IMR-90 (cell line): ENCODE data around the gene XCL1. TPM values are rescaled to one million over a fixed set of nuclear protein-coding genes. Genes with fewer than 3 reads are reported as not detected.

Source experiments
- ATAC-seq: fragments of 200-7000 bp; cut with Tn5 transposase; 2 replicates; pipeline ENCODE4 v1.9.1; 2020; ENCODE audit warnings: low read depth, mild to moderate bottlenecking, moderate library complexity
- BruUV-seq: library from RNA; stranded (reverse); fragments of 400-500 nt; replicated peaks from 2 replicates; lab custom pipeline; 2021; lab: Mats Ljungman, UMichigan
- CTCF ChIA-PET: fragments of 300-600 bp; formaldehyde crosslinking; extraction: SDS; loops from one replicate; lab custom pipeline; 2021; ENCODE audit warnings: antibody characterized with exemption; lab: Yijun Ruan, JAX
- POLR2A ChIA-PET: fragments of 300-600 bp; sonication (Branson Sonifier 250); formaldehyde crosslinking; loops from one replicate; lab custom pipeline; 2022; ENCODE audit warnings: antibody characterized with exemption; ENCODE audit not compliant: unreplicated experiment; lab: Charles Lee
- DNase-seq: peaks from one replicate; pipeline ENCODE4 v3.0.0; 2013
- H2AFZ ChIP-seq: replicated peaks from 2 replicates; pipeline ENCODE3; 2013; ENCODE audit warnings: low read length, mild to moderate bottlenecking; ENCODE audit not compliant: poor library complexity
- H2AK5ac ChIP-seq: 2 replicates; pipeline ENCODE4 v1.6.1; 2013; ENCODE audit warnings: low read depth, low read length, inconsistent platforms
- H2AK9ac ChIP-seq: replicated peaks from 2 replicates; pipeline ENCODE3; 2013; ENCODE audit warnings: mild to moderate bottlenecking, low read depth, low read length, moderate library complexity; ENCODE audit not compliant: poor library complexity
- H2BK120ac ChIP-seq: 2 replicates; pipeline ENCODE4 v1.6.1; 2013; ENCODE audit warnings: low read depth, low read length, inconsistent platforms
- H2BK15ac ChIP-seq: 3 replicates; pipeline ENCODE4 v1.6.1; 2013; ENCODE audit warnings: low read depth, low read length, inconsistent platforms
- H2BK20ac ChIP-seq: 2 replicates; pipeline ENCODE4 v1.6.1; 2013; ENCODE audit warnings: low read depth, mild to moderate bottlenecking, inconsistent platforms, low read length, moderate library complexity
- H2BK5ac ChIP-seq: 2 replicates; pipeline ENCODE4 v1.6.1; 2013; ENCODE audit warnings: mild to moderate bottlenecking, low read depth, low read length, inconsistent platforms; ENCODE audit not compliant: poor library complexity, severe bottlenecking
- H3K14ac ChIP-seq: replicated peaks from 2 replicates; pipeline ENCODE4 v1.6.1; 2013; ENCODE audit warnings: low read depth, low read length, inconsistent platforms
- H3K18ac ChIP-seq: 2 replicates; pipeline ENCODE4 v1.6.1; 2013; ENCODE audit warnings: low read depth, low read length, control low read depth
- H3K23ac ChIP-seq: 2 replicates; pipeline ENCODE4 v1.6.1; 2013; ENCODE audit warnings: low read depth, low read length, inconsistent platforms
- H3K27ac ChIP-seq: 2 replicates; pipeline ENCODE4 v1.5.1; 2013; ENCODE audit warnings: mild to moderate bottlenecking, control low read depth, low read length; ENCODE audit not compliant: insufficient read depth
- H3K27me3 ChIP-seq: 2 replicates; pipeline ENCODE4 v1.6.1; 2013; ENCODE audit warnings: low read length; ENCODE audit not compliant: control insufficient read depth, insufficient read depth
- H3K36me3 ChIP-seq: 2 replicates; pipeline ENCODE4 v1.6.1; 2013; ENCODE audit warnings: low read length, mixed read lengths; ENCODE audit not compliant: control insufficient read depth, insufficient read depth
- H3K4ac ChIP-seq: 2 replicates; pipeline ENCODE4 v1.6.1; 2013; ENCODE audit warnings: low read depth, low read length, inconsistent platforms
- H3K4me1 ChIP-seq: 2 replicates; pipeline ENCODE4 v1.6.1; 2013; ENCODE audit warnings: low read length, mixed read lengths; ENCODE audit not compliant: control insufficient read depth, insufficient read depth
- H3K4me2 ChIP-seq: 2 replicates; pipeline ENCODE4 v1.6.1; 2013; ENCODE audit warnings: low read depth, mild to moderate bottlenecking, control low read depth, low read length, moderate library complexity
- H3K4me3 ChIP-seq: 2 replicates; pipeline ENCODE4 v1.5.1; 2013; ENCODE audit warnings: low read depth, mild to moderate bottlenecking, control low read depth, low read length, moderate library complexity; ENCODE audit not compliant: insufficient read depth
- H3K56ac ChIP-seq: 2 replicates; pipeline ENCODE4 v1.6.1; 2013; ENCODE audit warnings: low read length, inconsistent platforms; ENCODE audit not compliant: insufficient read depth; ENCODE audit errors: extremely low read depth
- H3K79me1 ChIP-seq, 2 experiments: 2 replicates each; pipeline ENCODE4 v1.6.1; 2013; ENCODE audit warnings: low read length in 2 of 2, inconsistent platforms in 1 of 2, low read depth in 1 of 2
- H3K9ac ChIP-seq: 2 replicates; pipeline ENCODE4 v1.6.1; 2013; ENCODE audit warnings: low read depth, low read length, control low read depth
- H3K9me1 ChIP-seq: 2 replicates; pipeline ENCODE4 v1.6.1; 2013; ENCODE audit warnings: low read length, inconsistent platforms; ENCODE audit not compliant: insufficient read depth
- H3K9me3 ChIP-seq: 2 replicates; pipeline ENCODE4 v1.6.1; 2013; ENCODE audit warnings: low read length; ENCODE audit not compliant: control insufficient read depth, insufficient read depth
- H4K20me1 ChIP-seq: 2 replicates; pipeline ENCODE4 v1.6.1; 2013; ENCODE audit warnings: low read length, inconsistent platforms; ENCODE audit not compliant: insufficient read depth
- H4K5ac ChIP-seq: 2 replicates; pipeline ENCODE4 v1.6.1; 2013; ENCODE audit warnings: mild to moderate bottlenecking, low read depth, low read length, control low read depth
- H4K8ac ChIP-seq, 2 experiments: 2 replicates each; pipeline ENCODE4 v1.6.1; 2013; ENCODE audit warnings: low read depth in 2 of 2, low read length in 2 of 2, control low read depth in 1 of 2, inconsistent platforms in 1 of 2
- H4K91ac ChIP-seq: 2 replicates; pipeline ENCODE4 v1.6.1; 2013; ENCODE audit warnings: low read depth, low read length, inconsistent platforms; ENCODE audit not compliant: insufficient read depth
- BHLHE40 ChIP-seq: fragments of 150-350 bp; IDR thresholded peaks from 2 replicates; pipeline ENCODE4 v1.6.1; 2016; ENCODE audit warnings: mild to moderate bottlenecking, low read depth, low read length
- CEBPB ChIP-seq: IDR thresholded peaks from 2 replicates; pipeline ENCODE4 v1.6.1; 2012; ENCODE audit warnings: low read depth, low read length, improper control_type of control experiment
- CHD1 ChIP-seq: IDR thresholded peaks from 2 replicates; pipeline ENCODE4 v1.6.1; 2012; ENCODE audit warnings: low read depth, low read length, improper control_type of control experiment
- FOS ChIP-seq: fragments of 150-350 bp; IDR thresholded peaks from 2 replicates; pipeline ENCODE4 v1.6.1; 2016; ENCODE audit warnings: low read depth, low read length
- MAFK ChIP-seq: IDR thresholded peaks from 2 replicates; pipeline ENCODE4 v1.6.1; 2012; ENCODE audit warnings: low read depth, low read length, improper control_type of control experiment
- MAZ ChIP-seq: IDR thresholded peaks from 2 replicates; pipeline ENCODE4 v1.6.1; 2012; ENCODE audit warnings: low read depth, mild to moderate bottlenecking, low read length, improper control_type of control experiment, moderate library complexity, borderline replicate concordance
- MXI1 ChIP-seq: IDR thresholded peaks from 2 replicates; pipeline ENCODE4 v1.6.1; 2012; ENCODE audit warnings: low read depth, mild to moderate bottlenecking, low read length, moderate library complexity, borderline replicate concordance
- NFE2L2 ChIP-seq: fragments of 150-350 bp; IDR thresholded peaks from 2 replicates; pipeline ENCODE4 v1.6.1; 2016; ENCODE audit warnings: low read depth, mild to moderate bottlenecking, low read length
- POLR2A ChIP-seq: IDR thresholded peaks from 2 replicates; pipeline ENCODE4 v1.6.1; 2012; ENCODE audit warnings: mild to moderate bottlenecking, low read depth, low read length
- RAD21 ChIP-seq: IDR thresholded peaks from 2 replicates; pipeline ENCODE4 v1.6.1; 2012; ENCODE audit warnings: low read length, improper control_type of control experiment
- RCOR1 ChIP-seq: IDR thresholded peaks from 2 replicates; pipeline ENCODE4 v1.6.1; 2012; ENCODE audit warnings: mild to moderate bottlenecking, low read length, improper control_type of control experiment; ENCODE audit not compliant: insufficient replicate concordance
- RFX5 ChIP-seq: IDR thresholded peaks from 2 replicates; pipeline ENCODE4 v1.8.0; 2012; ENCODE audit warnings: low read depth, mild to moderate bottlenecking, low read length, moderate library complexity
- SMC3 ChIP-seq: fragments of 150-350 bp; IDR thresholded peaks from 2 replicates; pipeline ENCODE4 v1.6.1; 2016; ENCODE audit warnings: low read depth, mild to moderate bottlenecking, antibody characterized with exemption, low read length, moderate library complexity
- dilution Hi-C: fragments of 300-500 bp; cut with HindIII; formaldehyde crosslinking; loops from one replicate; pipeline ENCODE4 v1.14.3; 2018; ENCODE audit warnings: low sequenced_read_pairs; ENCODE audit not compliant: unreplicated experiment
- in situ Hi-C: fragments of 300-500 bp; cut with MboI; formaldehyde crosslinking; loops from 3 replicates; pipeline ENCODE4 v1.14.3; 2019; ENCODE audit warnings: low sequenced_read_pairs, inconsistent platforms, mixed read lengths
- intact Hi-C: fragments of 100-400 bp; cut with micrococcal nuclease; formaldehyde crosslinking; loops from 2 replicates; pipeline ENCODE4 v1.10.0; 2022
- polyA plus RNA-seq, 3 experiments: library from polyadenylated mRNA; depleted of rRNA; stranded (reverse); fragments of >200 nt; gene quantifications; 2 replicates each; pipeline ENCODE4 v1.2.3, GENCODE V29; 2012; ENCODE audit warnings: low replicate concordance in 1 of 3
- total RNA-seq: library from RNA; depleted of rRNA; stranded (reverse); fragments of >200 nt; gene quantifications from 2 replicates; pipeline ENCODE4 v1.2.3, GENCODE V29; 2012
- TF ChIP-seq, protein P1 (sequence below): fragments of 150-350 bp; IDR thresholded peaks from 2 replicates; pipeline ENCODE4 v1.6.1; 2016; ENCODE audit warnings: low read depth, mild to moderate bottlenecking, low read length, moderate library complexity, borderline replicate concordance
- TF ChIP-seq, protein P2 (sequence below): conservative IDR thresholded peaks from 2 replicates; pipeline ENCODE4 v1.5.1; 2012; ENCODE audit warnings: mild to moderate bottlenecking, low read depth, low read length, improper control_type of control experiment
- TF ChIP-seq, protein P3 (sequence below): fragments of 150-350 bp; IDR thresholded peaks from 2 replicates; pipeline ENCODE4 v1.6.1; 2017; ENCODE audit warnings: mild to moderate bottlenecking, antibody characterized with exemption, low read length, low read depth

XCL1 gene
- total and polyA plus RNA-seq, 2 of the 4 experiments (the other 2 are of a cell fraction): not detected

DNA sequence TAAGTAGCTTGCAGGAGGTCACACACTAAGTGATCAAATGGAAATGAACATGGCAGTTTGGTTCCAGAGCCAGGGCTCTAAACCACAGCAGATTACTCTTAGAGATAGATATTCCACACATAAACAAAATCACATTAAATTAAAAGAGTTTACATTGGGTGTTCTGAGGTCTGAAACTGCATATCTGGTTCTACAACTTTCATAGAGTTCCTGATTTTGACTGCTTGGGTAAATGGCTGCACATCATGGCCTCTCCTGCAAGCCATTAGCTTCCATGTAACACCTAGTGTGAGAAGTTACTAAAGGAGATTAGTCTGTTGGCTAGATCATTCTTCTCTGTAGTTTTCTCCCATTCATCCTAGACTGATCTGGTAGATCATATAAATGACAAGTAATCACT is 19.8 kb upstream of the XCL1 start:
- H2BK5ac ChIP-seq: no peak overlapping the region
- no peak overlapping the region for H2AK5ac ChIP-seq
- H2AK9ac ChIP-seq: no peak overlapping the region
- no peak overlapping the region for H3K4ac ChIP-seq
- no peak overlapping the region for H2BK120ac ChIP-seq
- no peak overlapping the region for H3K56ac ChIP-seq
- H3K9ac ChIP-seq: no peak overlapping the region
- no peak overlapping the region for H4K5ac ChIP-seq
- no peak overlapping the region for H3K18ac ChIP-seq
- H2BK20ac ChIP-seq: no peak overlapping the region
- H3K79me1 ChIP-seq: no peaks in the 10 kb centered on the region
- no peak overlapping the region for H2AFZ ChIP-seq
- ATAC-seq (no peak), DNase-seq (no peak)
- H4K8ac ChIP-seq: no peak overlapping the region
- no peaks in the 10 kb centered on the region for H3K4me1 ChIP-seq
- no TSS peak for BruUV-seq
- no peak overlapping the region for H4K91ac ChIP-seq
- CTCF ChIA-PET: no interaction called here
- no peaks in the 10 kb centered on the region for H3K9me3 ChIP-seq
- H3K14ac ChIP-seq: no peak overlapping the region
- no peak overlapping the region for H3K4me3 ChIP-seq
- TF ChIP-seq RCOR1 (no peak), RFX5 (no peak), NFE2L2 (no peak), POLR2A (no peak), RAD21 (no peak), MAZ (no peak), FOS (no peak), MAFK (no peak), CHD1 (no peak), SMC3 (no peak), CEBPB (no peak), BHLHE40 (no peak), MXI1 (no peak)
- TF ChIP-seq, protein P1, sequence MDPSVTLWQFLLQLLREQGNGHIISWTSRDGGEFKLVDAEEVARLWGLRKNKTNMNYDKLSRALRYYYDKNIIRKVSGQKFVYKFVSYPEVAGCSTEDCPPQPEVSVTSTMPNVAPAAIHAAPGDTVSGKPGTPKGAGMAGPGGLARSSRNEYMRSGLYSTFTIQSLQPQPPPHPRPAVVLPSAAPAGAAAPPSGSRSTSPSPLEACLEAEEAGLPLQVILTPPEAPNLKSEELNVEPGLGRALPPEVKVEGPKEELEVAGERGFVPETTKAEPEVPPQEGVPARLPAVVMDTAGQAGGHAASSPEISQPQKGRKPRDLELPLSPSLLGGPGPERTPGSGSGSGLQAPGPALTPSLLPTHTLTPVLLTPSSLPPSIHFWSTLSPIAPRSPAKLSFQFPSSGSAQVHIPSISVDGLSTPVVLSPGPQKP: no peak
- TF ChIP-seq, protein P2, sequence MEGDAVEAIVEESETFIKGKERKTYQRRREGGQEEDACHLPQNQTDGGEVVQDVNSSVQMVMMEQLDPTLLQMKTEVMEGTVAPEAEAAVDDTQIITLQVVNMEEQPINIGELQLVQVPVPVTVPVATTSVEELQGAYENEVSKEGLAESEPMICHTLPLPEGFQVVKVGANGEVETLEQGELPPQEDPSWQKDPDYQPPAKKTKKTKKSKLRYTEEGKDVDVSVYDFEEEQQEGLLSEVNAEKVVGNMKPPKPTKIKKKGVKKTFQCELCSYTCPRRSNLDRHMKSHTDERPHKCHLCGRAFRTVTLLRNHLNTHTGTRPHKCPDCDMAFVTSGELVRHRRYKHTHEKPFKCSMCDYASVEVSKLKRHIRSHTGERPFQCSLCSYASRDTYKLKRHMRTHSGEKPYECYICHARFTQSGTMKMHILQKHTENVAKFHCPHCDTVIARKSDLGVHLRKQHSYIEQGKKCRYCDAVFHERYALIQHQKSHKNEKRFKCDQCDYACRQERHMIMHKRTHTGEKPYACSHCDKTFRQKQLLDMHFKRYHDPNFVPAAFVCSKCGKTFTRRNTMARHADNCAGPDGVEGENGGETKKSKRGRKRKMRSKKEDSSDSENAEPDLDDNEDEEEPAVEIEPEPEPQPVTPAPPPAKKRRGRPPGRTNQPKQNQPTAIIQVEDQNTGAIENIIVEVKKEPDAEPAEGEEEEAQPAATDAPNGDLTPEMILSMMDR: no peak
- TF ChIP-seq, protein P3, sequence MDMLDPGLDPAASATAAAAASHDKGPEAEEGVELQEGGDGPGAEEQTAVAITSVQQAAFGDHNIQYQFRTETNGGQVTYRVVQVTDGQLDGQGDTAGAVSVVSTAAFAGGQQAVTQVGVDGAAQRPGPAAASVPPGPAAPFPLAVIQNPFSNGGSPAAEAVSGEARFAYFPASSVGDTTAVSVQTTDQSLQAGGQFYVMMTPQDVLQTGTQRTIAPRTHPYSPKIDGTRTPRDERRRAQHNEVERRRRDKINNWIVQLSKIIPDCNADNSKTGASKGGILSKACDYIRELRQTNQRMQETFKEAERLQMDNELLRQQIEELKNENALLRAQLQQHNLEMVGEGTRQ: no peak
- POLR2A ChIA-PET: no interaction called here
- no peaks in the 10 kb centered on the region for H3K27me3 ChIP-seq
- in situ Hi-C loops: no loop called here
- no peaks in the 10 kb centered on the region for H4K20me1 ChIP-seq
- intact Hi-C loops: no loop called here
- no peaks in the 10 kb centered on the region for H3K36me3 ChIP-seq
- H2BK15ac ChIP-seq: no peak overlapping the region
- H3K4me2 ChIP-seq: no peak overlapping the region
- dilution Hi-C loops: no loop called here
- H3K23ac ChIP-seq: no peak overlapping the region
- no peak overlapping the region for H3K27ac ChIP-seq
- no peaks in the 10 kb centered on the region for H3K9me1 ChIP-seq
